GM12891 (cell line): Measurements from ENCODE around the gene MUC5AC.

Experiments
- POLR2A ChIP-seq: IDR thresholded peaks from 2 replicates; pipeline ENCODE4 v1.6.1; 2011; ENCODE audit warnings: low read depth, low read length, control low read depth
- POLR2AphosphoS5 ChIP-seq: IDR thresholded peaks from 2 replicates; pipeline ENCODE4 v1.6.1; 2011; ENCODE audit warnings: low read depth, low read length, control low read depth
- SPI1 ChIP-seq: IDR thresholded peaks from 2 replicates; pipeline ENCODE4 v1.6.1; 2011; ENCODE audit warnings: low read depth, low read length, control low read depth
- TAF1 ChIP-seq: IDR thresholded peaks from 2 replicates; pipeline ENCODE4 v1.6.1; 2011; ENCODE audit warnings: low read depth, low read length, control low read depth

- TF ChIP-seq POLR2A (no peak), SPI1 (no peak), TAF1 (no peak), POLR2AphosphoS5 (no peak)
Measured at GRCh38 chr11:1113405-1114201, 44.1 kb upstream of the MUC5AC start.
